NB4 (cell line): ENCODE measurements around the gene CNPY3.

ENCODE experiments used
- CTCF ChIP-seq: IDR thresholded peaks from one replicate; pipeline ENCODE4 v1.5.1; 2012; ENCODE audit warnings: low read depth, low read length
- POLR2A ChIP-seq: IDR thresholded peaks from 2 replicates; pipeline ENCODE4 v1.6.1; 2011; ENCODE audit warnings: mild to moderate bottlenecking; ENCODE audit not compliant: insufficient read length; ENCODE audit errors: extremely low read depth
- TF ChIP-seq, protein P1 (sequence below): IDR thresholded peaks from 2 replicates; pipeline ENCODE4 v1.6.1; 2011; ENCODE audit warnings: low read depth, low read length

DNA sequence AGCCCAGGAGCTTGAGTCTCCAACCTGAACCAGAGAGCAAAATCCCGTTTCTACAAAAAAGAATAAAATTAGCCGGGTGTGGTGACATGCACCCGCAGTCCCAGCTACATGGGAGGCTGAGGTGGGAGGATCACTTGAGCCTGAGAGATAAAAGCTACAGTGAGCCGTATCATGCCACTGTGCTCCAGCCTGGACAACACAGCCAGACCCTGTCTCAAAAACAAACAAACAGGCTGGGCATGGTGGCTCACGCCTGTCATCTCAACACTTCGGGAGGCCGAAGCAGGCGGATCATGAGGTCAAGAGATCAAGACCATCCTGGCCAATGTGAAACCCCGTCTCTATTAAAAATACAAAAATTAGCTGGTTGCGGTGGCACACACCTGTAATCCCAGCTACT, 24.8 kb upstream of the CNPY3 start:
- TF ChIP-seq POLR2A = no peak
- TF ChIP-seq CTCF = no peak
- TF ChIP-seq, protein P1, sequence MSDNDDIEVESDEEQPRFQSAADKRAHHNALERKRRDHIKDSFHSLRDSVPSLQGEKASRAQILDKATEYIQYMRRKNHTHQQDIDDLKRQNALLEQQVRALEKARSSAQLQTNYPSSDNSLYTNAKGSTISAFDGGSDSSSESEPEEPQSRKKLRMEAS = no peak
